ENCODE measurements around the gene TMEM191C. TPM values are rescaled to one million over a fixed set of nuclear protein-coding genes. Genes with fewer than 3 reads are reported as not detected.
"Not testable (repeated sequence)": the region's sequence is repeated elsewhere in the genome, so short reads cannot be mapped to it uniquely, and the experiment has no call there.

Gene TMEM191C
- total RNA-seq, 4 donors from 2014 or later: 5.6 to 15.0 (median 6.4) TPM

DNA sequence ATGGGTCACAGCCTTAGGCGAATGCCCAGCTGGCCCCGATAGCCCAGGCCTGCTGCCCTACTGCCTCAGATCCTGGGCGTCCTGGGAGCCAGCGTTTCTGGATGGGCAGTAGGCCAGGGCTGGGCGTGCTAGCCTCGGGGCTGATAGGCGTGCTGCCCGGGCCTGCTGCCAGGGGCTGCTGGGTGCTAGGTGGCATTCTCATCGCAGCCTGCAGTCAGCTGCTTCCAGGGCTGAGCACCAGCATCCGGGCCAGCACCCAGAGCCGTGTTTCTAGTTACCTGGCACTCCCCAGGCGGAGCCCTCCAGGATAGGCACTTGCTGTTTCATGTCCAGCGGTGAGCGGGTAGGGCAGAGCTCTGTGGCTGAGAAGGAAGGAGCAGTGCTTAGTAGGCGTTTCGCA is 26.5 kb upstream of the TMEM191C start:
- H3K9me3 ChIP-seq; DNase-seq; in situ Hi-C loops (cut with MboI; ENCODE audit: low pct_ligation_motif_present in 1 of 4, low pct_unique_long_range_greater_than_20kb in 1 of 4, low sequenced_read_pairs in 3 of 4); H3K36me3 ChIP-seq; H3K27me3 ChIP-seq; H3K4me3 ChIP-seq; intact Hi-C loops (cut with DNase I; ENCODE audit: low total_unique reads); H3K4me1 ChIP-seq; H3K27ac ChIP-seq: not testable (repeated sequence)
- no CpG with 5 or more reads among the region's 16 CpGs for WGBS, 2 donors (ENCODE audit: low coverage in 1 of 2)

DNA sequence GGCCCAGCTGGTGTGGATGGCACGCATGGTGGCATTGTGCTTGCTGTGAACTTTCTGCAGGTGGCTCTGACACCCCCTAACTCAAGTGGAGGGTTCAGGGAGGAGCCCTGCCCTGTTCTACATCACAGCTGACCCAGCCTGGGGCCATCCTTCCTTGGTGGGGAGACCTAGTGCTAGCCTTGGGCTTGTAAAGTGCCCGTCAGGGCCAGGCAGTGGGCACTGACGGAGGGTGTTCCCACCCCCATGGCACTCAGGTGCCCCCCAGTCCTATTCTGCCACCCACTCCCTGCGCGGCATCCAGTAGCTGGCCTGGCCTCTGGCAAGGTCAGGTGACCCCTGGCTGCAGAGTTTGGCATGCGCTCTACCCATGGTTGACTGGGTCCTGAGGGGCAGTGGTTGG is 26.0 kb upstream of the TMEM191C start:
- intact Hi-C loops (cut with DNase I; ENCODE audit: low total_unique reads); H3K9me3 ChIP-seq; DNase-seq; H3K27me3 ChIP-seq; H3K4me3 ChIP-seq; H3K4me1 ChIP-seq; H3K27ac ChIP-seq; in situ Hi-C loops (cut with MboI; ENCODE audit: low pct_ligation_motif_present in 1 of 4, low pct_unique_long_range_greater_than_20kb in 1 of 4, low sequenced_read_pairs in 3 of 4); H3K36me3 ChIP-seq: not testable (repeated sequence)
- 100% methylated on average over 2 of the region's 6 CpGs; no CpG with 5 or more reads in 1 of the 2 donors for WGBS, 2 donors (ENCODE audit: low coverage in 1 of 2)

DNA sequence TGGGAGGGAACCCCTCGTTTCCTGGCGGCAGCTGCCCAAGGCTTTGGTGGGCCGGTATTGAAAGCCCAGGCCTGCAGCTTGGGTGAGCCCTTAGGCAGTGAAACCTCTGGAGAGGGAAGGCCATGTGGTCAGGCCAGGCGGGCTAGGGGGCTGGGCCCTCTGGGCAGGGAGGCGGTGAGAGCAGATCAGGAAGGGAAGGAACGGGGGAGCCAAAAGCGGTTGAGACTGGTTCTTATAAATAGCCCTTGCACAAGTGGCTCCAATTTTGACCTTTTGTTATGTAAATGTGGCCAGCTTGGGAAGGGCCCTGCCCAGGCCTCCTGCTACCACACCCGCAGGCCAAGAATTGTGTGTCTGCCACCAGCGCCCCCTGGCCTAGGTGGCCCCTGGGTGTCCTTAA is 25.1 kb upstream of the TMEM191C start:
- H3K27me3 ChIP-seq; DNase-seq; H3K9me3 ChIP-seq; intact Hi-C loops (cut with DNase I; ENCODE audit: low total_unique reads); H3K4me1 ChIP-seq; H3K4me3 ChIP-seq; in situ Hi-C loops (cut with MboI; ENCODE audit: low pct_ligation_motif_present in 1 of 4, low pct_unique_long_range_greater_than_20kb in 1 of 4, low sequenced_read_pairs in 3 of 4); H3K36me3 ChIP-seq; H3K27ac ChIP-seq: not testable (repeated sequence)
- no CpG with 5 or more reads among the region's 9 CpGs for WGBS, 2 donors (ENCODE audit: low coverage in 1 of 2)

DNA sequence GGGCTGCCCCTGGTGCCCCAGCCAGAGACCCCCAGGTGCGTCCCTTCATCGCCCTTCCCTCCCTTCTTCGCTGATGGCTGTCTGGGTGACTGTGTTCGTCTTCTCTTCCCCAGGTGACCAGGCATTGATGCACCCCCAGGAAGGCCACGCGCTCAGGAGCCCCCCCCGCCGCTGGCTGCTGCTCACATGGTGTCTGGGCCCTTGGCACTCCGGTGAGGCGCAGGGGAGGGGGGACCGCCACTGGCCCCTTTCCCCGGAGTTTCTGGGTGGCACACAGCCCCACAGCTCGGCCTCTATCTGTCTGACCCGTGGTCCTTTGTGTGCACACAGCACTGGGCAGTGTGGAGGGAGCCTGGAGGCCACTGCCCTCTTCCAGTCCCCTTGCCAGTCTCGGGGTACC is 24.5 kb upstream of the TMEM191C start:
- H3K27ac ChIP-seq; in situ Hi-C loops (cut with MboI; ENCODE audit: low pct_ligation_motif_present in 1 of 4, low pct_unique_long_range_greater_than_20kb in 1 of 4, low sequenced_read_pairs in 3 of 4); H3K27me3 ChIP-seq; H3K4me1 ChIP-seq; intact Hi-C loops (cut with DNase I; ENCODE audit: low total_unique reads); H3K9me3 ChIP-seq; H3K36me3 ChIP-seq; H3K4me3 ChIP-seq; DNase-seq: not testable (repeated sequence)
- WGBS, 2 donors (ENCODE audit: low coverage in 1 of 2): 100% methylated on average over 1 of the region's 15 CpGs; no CpG with 5 or more reads in 1 of the 2 donors

GRCh38 chr22:21443057-21443734 is 24.0 kb upstream of the TMEM191C start:
- TF ChIP-seq EP300 (IDR thresholded peaks at IDR 0.05; ENCODE audit: low read depth) (no peak), POLR2A (IDR thresholded peaks at IDR 0.05) (no peak), POLR2AphosphoS5 (IDR thresholded peaks at IDR 0.05) (no peak)
- TF ChIP-seq, protein P1, sequence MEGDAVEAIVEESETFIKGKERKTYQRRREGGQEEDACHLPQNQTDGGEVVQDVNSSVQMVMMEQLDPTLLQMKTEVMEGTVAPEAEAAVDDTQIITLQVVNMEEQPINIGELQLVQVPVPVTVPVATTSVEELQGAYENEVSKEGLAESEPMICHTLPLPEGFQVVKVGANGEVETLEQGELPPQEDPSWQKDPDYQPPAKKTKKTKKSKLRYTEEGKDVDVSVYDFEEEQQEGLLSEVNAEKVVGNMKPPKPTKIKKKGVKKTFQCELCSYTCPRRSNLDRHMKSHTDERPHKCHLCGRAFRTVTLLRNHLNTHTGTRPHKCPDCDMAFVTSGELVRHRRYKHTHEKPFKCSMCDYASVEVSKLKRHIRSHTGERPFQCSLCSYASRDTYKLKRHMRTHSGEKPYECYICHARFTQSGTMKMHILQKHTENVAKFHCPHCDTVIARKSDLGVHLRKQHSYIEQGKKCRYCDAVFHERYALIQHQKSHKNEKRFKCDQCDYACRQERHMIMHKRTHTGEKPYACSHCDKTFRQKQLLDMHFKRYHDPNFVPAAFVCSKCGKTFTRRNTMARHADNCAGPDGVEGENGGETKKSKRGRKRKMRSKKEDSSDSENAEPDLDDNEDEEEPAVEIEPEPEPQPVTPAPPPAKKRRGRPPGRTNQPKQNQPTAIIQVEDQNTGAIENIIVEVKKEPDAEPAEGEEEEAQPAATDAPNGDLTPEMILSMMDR (IDR thresholded peaks at IDR 0.05): no peak
- Histone ChIP-seq H3K4me3 (no peak overlapping the region), H3K36me3 (peaks cover 0 to 7% (median 4%) of the 10 kb centered on the region in 4 donors), H3K4me1 (no peaks in the 10 kb centered on the region), H3K9me3 (no peaks in the 10 kb centered on the region), H3K27ac (no peak overlapping the region), H3K27me3 (no peaks in the 10 kb centered on the region)
- WGBS, 2 donors (ENCODE audit: low coverage in 1 of 2): 94% methylated on average over 13 of the region's 13 CpGs; no CpG with 5 or more reads in 1 of the 2 donors
- in situ Hi-C loops (cut with MboI; ENCODE audit: low pct_ligation_motif_present in 1 of 4, low pct_unique_long_range_greater_than_20kb in 1 of 4, low sequenced_read_pairs in 3 of 4) (no loop called here), intact Hi-C loops (cut with DNase I; ENCODE audit: low total_unique reads) (no loop called here)
- no peak for DNase-seq

- H3K4me1 ChIP-seq: no peaks in the 10 kb centered on the region
- H3K27me3 ChIP-seq: no peaks in the 10 kb centered on the region
- H3K9me3 ChIP-seq: no peaks in the 10 kb centered on the region
- no peak overlapping the region for H3K27ac ChIP-seq
- no peak for TF ChIP-seq EP300 (IDR thresholded peaks at IDR 0.05; ENCODE audit: low read depth)
- TF ChIP-seq POLR2A (IDR thresholded peaks at IDR 0.05): no peak
- TF ChIP-seq, protein P1 (IDR thresholded peaks at IDR 0.05): no peak
- TF ChIP-seq POLR2AphosphoS5 (IDR thresholded peaks at IDR 0.05): no peak
- WGBS, 2 donors (ENCODE audit: low coverage in 1 of 2): 90 to 100% methylated on average over 1 to 15 of the region's 16 CpGs
- DNase-seq: no peak
- in situ Hi-C loops (cut with MboI; ENCODE audit: low pct_ligation_motif_present in 1 of 4, low pct_unique_long_range_greater_than_20kb in 1 of 4, low sequenced_read_pairs in 3 of 4): no loop called here
- no peak overlapping the region for H3K4me3 ChIP-seq
- intact Hi-C loops (cut with DNase I; ENCODE audit: low total_unique reads): no loop called here
- H3K36me3 ChIP-seq: peaks cover 0 to 7% (median 4%) of the 10 kb centered on the region in 4 donors
These were observed 23.3 kb upstream of the TMEM191C start for GRCh38 chr22:21443735-21444421.
